Frontal cortex (tissue), 4 donors: ENCODE data around the gene AHCY. TPM values are rescaled to one million over a fixed set of nuclear protein-coding genes. Genes with fewer than 3 reads are reported as not detected.
"Not testable (repeated sequence)": the region's sequence is repeated elsewhere in the genome, so short reads cannot be mapped to it uniquely, and the experiment has no call there.

Source experiments
- DNase-seq, 2 donors: peaks; one replicate each; pipeline ENCODE4 v3.0.0; 2012; ENCODE audit warnings: low spot score in 2 of 2
- FAIRE-seq: peaks from 2 replicates; lab custom pipeline; 2012; peaks lifted over from hg19 to GRCh38; lab: Jason Lieb, UNC
- total RNA-seq: library from RNA; depleted of rRNA; stranded (reverse); fragments of >200 nt; gene quantifications from one replicate; pipeline ENCODE4 v1.2.3, GENCODE V29; 2014
- donor health status: control.
- donor health status: control.
- donor health status: control.

Gene AHCY
- total RNA-seq, 1 donor from 2014 or later: 50.5 TPM

DNA sequence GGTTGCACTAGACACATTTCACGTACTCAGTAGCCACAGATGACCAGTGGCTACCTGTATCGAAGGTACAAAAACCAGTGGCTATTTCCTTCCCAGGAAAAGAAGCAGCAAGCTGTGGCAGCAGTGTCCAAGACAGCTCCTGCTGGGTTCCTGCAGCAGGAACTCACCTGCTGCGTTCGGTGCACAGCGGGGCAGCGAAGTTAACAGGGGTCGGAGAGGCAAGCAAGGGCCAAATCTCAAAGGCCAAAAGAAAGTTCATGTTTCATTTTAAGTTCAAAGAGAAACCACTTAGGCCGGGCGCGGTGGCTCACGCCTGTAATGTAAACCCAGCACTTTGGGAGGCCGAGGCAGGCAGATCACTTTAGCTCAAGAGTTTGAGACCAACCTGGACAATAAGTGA, 35.0 kb downstream of the AHCY start:
- FAIRE-seq (no peak), DNase-seq (no peak)

DNA sequence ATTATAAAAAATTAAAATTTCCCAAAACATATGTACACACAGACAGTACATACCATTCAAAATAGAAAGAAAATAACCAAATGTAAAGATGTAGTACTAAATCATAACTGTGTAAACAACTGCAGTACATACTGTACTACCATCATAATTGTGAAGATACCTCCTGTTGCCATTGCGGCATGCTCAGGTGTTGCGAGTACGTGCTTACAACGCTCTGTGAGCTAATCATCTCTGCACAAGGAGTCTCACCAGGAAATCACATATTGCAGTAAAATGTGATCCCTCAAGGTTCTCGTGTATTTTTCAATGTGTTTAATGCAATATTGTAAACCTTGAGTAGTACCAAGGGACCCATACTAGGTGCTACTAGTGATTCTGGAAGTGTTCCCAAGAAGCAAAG, 39.0 kb downstream of the AHCY start:
- FAIRE-seq: no peak
- no peak for DNase-seq

DNA sequence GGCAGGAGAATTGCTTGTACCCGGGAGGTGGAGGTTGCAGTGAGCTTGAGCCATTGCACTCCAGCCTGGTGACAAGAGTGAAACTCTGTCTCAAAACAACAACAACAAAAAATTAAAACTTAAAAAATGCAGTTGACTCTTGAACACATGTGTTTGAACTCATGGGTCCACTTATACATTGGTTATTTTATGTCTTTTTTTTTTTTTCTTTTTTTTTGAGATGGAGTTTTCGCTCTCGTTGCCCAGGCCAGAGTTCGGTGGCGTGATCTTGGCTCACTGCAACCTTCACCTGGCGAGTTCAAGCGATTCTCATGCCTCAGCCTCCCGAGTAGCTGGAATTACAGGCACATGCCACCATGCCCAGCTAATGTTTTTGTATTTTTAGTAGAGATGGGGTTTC, 39.7 kb downstream of the AHCY start:
- not testable (repeated sequence) for DNase-seq, FAIRE-seq

DNA sequence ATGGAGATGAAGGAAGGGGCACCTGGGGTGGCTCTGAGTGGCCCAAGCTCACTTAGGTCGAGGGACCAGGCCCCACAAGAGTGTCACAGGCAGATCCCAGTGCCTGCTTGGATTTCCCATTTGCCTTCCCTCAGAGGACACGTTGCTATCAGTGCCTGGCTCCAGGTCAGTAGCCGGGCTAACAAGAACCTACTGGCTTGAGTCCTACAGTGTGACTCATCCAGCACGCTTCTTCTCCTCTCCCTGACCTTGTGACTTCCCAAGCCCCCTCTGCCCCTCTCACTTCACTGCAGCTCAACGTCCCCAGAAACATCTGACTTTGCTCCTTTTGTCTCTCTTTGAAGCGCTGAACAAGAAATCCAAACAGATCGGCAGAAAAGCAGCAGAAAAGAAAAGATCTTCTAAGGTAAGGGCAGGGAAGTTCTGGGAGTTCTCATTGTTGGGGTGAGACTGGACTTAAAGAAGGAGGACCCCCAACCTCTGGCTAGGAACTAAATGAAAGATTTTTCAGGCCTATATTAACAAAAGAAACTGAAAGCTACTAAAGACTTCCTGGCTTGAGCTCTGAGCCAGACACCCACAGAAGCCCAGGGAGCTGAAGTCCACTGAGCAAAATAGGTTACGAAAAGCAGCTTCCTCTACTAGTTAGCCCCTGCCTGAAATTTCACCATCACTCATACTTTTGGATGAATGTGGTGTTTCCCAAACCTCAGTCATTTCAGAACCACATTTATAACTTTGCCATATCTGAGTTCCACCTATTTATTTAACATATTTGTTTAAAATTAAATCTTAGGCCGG, 40.5 kb downstream of the AHCY start:
- no peak for FAIRE-seq

GRCh38 chr20:34260208-34260942, 42.8 kb downstream of the AHCY start:
- FAIRE-seq: no peak

More for the DNA sequence above, 40.5 kb downstream of the AHCY start:
- DNase-seq: peak in 1 of 2 donors; percentile 6

GRCh38 chr20:34256629-34257124, 46.5 kb downstream of the AHCY start:
- DNase-seq (no peak), FAIRE-seq (no peak)

More at GRCh38 chr20:34260208-34260942, 42.8 kb downstream of the AHCY start:
- DNase-seq: no peak

GRCh38 chr20:34254979-34255378, 48.2 kb downstream of the AHCY start:
- DNase-seq (no peak), FAIRE-seq (no peak)

DNA sequence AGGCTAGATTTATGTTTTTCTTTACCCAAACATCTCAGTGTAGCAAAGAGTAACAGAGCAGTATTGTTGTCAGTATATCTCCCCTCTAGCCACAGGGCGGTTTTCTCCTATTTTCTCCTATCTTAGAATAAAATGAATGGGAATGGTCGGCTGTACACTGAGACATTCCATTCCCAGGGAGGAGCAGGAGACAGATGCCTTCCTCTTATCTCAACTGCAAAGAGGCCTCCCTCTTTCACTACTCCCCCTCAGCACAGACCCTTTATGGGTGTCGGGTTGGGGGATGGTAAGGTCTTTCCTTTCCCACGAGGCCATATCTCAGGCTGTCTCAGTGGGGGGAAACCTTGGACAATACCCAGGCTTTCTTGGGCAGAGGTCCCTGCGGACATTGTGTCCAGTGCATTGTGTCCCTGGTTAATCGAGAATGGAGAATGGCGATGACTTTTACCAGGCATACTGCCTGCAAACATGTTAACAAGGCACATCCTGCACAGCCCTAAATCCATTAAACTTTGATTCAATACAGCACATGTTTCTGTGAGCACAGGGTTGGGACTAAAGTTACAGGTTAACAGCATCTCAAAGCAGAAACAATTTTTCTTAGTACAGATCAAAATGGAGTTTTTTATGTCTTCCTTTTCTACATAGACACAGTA, 50.6 kb downstream of the AHCY start:
- not testable (repeated sequence) for DNase-seq, FAIRE-seq

GRCh38 chr20:34251619-34252018, 51.5 kb downstream of the AHCY start:
- DNase-seq (no peak), FAIRE-seq (no peak)

DNA sequence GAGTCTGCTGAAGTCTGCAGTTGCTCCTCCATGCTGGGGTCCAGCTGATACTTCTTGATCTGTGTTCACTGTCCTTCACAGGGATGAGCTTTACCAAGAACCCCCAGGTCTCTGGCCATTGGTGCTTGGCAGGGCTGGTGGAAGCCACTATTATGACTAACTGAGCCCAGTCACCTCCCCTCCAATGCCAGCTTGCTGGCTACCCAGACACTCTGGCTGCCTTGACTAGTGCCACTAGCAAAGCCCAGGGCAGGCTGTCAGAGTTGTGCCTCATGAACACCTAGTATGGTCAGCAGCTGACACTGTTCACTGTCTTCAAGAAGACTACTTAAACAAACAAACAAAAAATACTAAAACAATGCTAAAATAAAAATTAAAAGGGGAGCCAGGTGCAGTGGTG, 53.1 kb downstream of the AHCY start:
- no peak for FAIRE-seq
- DNase-seq: no peak

DNA sequence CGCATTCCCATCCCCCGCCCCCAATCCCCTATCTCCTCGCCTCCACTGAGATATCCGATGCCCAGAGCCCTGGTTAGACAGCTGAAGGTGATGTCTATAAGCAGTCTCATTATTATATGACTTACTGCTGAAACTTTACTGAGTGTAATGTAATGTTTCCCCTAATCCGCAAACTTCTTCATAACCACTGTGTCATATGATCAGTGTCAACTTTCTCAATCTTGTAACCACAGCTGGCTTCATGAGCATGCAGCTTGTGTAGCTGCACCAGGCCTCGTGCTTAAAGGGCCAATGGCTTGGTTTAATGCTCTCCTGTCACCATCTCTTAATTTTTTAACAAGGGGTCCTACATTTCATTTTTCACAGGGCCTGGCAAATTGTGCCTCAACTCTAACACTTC, 53.9 kb downstream of the AHCY start:
- FAIRE-seq (no peak), DNase-seq (no peak)

DNA sequence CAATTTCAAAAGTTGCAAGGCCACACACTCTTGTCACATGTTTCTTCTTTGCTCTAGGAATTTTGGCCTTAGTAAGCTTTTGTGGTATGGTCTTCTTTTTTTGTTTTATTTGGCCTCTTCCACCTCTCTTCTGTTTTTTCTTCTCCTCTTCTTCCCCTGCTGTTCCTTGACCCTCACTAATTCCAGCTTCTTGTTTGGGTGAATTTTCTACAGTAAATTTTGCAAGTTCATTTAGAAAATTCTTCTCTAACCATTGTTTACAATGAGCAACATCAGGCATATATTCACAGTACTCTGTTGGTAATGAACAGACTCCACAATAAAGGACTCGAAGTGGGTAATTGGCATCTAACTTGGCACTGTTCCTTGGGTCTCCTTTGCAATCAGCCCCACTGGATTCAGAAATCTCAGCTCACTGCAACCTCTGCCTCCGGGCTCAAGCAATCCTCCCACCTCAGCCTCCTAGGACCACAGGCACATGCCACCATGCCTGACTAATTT, 57.0 kb downstream of the AHCY start:
- DNase-seq (no peak), FAIRE-seq (no peak)

DNA sequence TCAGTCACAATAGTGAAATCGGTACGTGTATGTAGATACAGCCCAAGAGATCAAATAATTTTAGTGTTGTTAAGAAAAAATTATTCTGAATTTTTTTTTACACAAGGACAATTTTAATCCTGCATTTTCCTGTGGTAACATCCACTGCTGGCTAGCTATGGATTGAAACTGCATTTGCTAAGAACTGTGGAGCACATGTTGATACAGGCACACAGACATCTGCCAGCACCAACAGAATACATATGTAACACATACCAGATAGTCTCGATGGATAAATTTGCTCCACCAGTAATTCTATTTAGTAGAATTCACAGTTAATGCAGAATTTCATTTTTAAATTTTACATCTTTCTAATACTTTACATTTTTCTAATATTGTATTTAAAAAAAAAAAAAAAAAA, 59.8 kb downstream of the AHCY start:
- FAIRE-seq (no peak), DNase-seq (no peak)

- FAIRE-seq (no peak), DNase-seq (no peak)
Measured at GRCh38 chr20:34242879-34243278, 60.3 kb downstream of the AHCY start.

- not testable (repeated sequence) for DNase-seq
Measured at GRCh38 chr20:34242015-34242414, 61.1 kb downstream of the AHCY start.

GRCh38 chr20:34240693-34241615, 62.2 kb downstream of the AHCY start, which contains the start of gene ASIP:
ASIP (plus strand) TSS chr20:34241423; CDS start chr20:34260375, 18,952 bp downstream.
- DNase-seq (no peak), FAIRE-seq (no peak)

More at GRCh38 chr20:34242015-34242414, 61.1 kb downstream of the AHCY start:
- FAIRE-seq: not testable (repeated sequence)

DNA sequence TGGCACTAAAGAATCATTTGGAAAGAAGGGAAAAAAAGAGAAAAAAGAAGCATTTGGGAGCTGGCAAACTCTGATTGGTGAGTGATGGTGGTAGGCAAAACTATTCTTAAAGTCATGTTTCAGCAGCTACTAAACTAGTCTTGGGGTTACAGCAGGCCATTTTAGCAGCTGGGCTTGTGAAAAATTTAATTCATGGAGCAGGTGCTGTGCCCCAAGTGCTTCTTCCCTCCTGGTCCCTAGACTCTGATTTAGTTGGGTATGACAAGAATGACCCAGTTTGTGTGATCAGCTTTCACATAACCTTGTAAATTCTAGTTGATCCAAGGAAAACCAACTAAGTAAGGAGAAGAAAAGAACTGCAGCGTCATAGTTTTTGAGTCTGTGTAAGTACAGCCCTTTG, 63.0 kb downstream of the AHCY start:
- FAIRE-seq: no peak
- DNase-seq: no peak

DNA sequence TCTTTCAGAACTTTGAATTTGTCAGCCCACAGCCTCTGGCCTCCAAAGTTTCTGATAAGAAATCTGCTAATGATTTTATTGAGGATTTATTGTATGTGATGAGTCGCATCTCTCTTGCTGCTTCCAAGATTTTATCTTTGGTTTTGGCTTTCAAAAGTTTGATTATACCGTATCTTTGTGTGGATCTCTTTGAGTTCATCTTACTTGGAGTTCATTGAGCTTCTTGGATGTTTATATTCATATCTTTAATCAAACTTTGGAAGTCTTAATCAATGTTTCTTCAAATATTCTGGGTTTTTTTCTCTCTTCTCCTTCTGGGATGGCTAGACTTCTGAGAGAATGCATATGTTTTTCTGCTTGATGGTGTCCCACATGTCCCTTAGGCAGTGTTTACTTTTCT, 65.2 kb downstream of the AHCY start:
- FAIRE-seq: no peak
- DNase-seq: no peak

DNA sequence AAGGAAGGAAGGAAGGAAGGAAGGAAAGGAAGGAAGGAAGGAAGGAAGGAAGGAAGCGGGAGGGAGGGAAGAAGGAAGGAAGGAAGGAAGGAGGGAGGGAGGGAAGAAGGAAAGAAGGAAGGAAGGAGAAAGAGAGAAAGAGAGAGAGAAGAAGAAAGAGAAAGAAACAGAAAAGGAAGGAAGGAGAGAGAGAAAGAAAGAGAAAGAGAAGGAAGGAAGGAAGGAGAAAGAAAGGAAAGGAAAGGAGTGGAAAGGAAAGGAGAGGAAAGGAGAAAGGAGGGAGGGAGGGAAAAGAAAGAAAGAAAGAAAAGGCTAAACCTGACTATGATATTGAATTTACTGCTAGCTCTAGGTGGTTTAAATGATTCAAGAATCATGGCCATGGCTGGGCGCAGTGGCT, 67.3 kb downstream of the AHCY start:
- no peak for DNase-seq
- no peak for FAIRE-seq
